ENCODE data around the gene PITPNC1. TPM values are rescaled to one million over a fixed set of nuclear protein-coding genes. Genes with fewer than 3 reads are reported as not detected.
"Not testable (repeated sequence)": the region's sequence is repeated elsewhere in the genome, so short reads cannot be mapped to it uniquely, and the experiment has no call there.

The PITPNC1 gene
- total RNA-seq, 1 donor from 2014 or later = 13.0 TPM

DNA sequence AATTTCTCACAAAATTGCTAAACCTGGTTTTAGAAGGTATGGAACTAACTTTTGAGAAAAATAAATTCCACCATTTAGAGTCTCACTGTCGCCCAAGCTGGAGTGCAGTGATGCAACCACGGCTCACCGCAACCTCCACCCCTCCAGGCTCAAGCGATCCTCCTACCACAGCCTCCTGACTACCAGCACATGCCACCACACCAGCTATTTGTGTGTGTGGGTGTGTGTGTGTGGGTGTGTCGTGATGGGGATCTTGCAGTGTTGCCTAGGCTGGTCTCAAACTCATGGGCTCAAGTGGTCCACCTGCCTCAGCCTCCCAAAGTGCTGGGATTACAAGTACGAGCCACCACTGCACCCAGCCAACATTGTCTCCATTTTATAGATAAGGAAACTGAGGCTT, 269.4 kb downstream of the PITPNC1 start:
- no peaks in the 10 kb centered on the region for H3K36me3 ChIP-seq (ENCODE audit: control insufficient read depth, insufficient read depth, low read length)
- no peak for TF ChIP-seq CTCF (IDR thresholded peaks at IDR 0.05; ENCODE audit: insufficient read depth, low read length, poor library complexity, severe bottlenecking)
- H3K4me3 ChIP-seq (ENCODE audit: low read depth, low read length) = no peak overlapping the region
- no peak for DNase-seq (ENCODE audit: low read depth)
- H3K27me3 ChIP-seq (ENCODE audit: control insufficient read depth, insufficient read depth, low read length) = no peaks in the 10 kb centered on the region

- Histone ChIP-seq H3K36me3 (ENCODE audit: control insufficient read depth, insufficient read depth, low read length) (no peaks in the 10 kb centered on the region), H3K4me3 (ENCODE audit: low read depth, low read length) (no peak overlapping the region), H3K27me3 (ENCODE audit: control insufficient read depth, insufficient read depth, low read length) (no peaks in the 10 kb centered on the region)
- DNase-seq (ENCODE audit: low read depth) = no peak
- no peak for TF ChIP-seq CTCF (IDR thresholded peaks at IDR 0.05; ENCODE audit: insufficient read depth, low read length, poor library complexity, severe bottlenecking)
These were observed 270.4 kb downstream of the PITPNC1 start for GRCh38 chr17:67647482-67647881.

GRCh38 chr17:67648032-67648905, 271.2 kb downstream of the PITPNC1 start:
- no peaks in the 10 kb centered on the region for H3K27me3 ChIP-seq (ENCODE audit: control insufficient read depth, insufficient read depth, low read length)
- no peak overlapping the region for H3K4me3 ChIP-seq (ENCODE audit: low read depth, low read length)
- no peak for DNase-seq (ENCODE audit: low read depth)
- no peak for TF ChIP-seq CTCF (IDR thresholded peaks at IDR 0.05; ENCODE audit: insufficient read depth, low read length, poor library complexity, severe bottlenecking)
- no peaks in the 10 kb centered on the region for H3K36me3 ChIP-seq (ENCODE audit: control insufficient read depth, insufficient read depth, low read length)

- not testable (repeated sequence) for H3K4me3 ChIP-seq (ENCODE audit: low read depth, low read length); DNase-seq (ENCODE audit: low read depth); H3K27me3 ChIP-seq (ENCODE audit: control insufficient read depth, insufficient read depth, low read length); H3K36me3 ChIP-seq (ENCODE audit: control insufficient read depth, insufficient read depth, low read length)
These were observed 271.8 kb downstream of the PITPNC1 start for GRCh38 chr17:67648906-67649295.

DNA sequence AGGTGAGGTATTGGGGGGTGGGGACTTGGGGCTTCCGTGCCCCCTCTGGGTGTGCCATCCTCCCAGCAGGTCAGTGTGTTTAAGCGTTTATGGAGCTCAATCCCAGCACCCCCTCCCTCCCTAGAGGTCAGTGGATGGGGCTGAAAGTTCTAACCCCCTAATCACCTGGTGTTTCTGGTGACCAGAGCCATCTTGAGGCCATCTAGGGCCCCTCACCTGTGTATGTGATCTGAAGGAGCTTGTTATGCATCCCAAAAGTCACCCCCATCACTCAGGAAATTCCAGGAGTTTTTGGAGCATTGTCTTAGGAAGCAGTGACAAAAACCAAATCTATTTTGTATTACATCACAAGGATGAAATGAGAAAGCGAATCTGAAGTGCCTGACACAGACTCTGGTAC, 272.8 kb downstream of the PITPNC1 start:
- no peak for TF ChIP-seq CTCF (IDR thresholded peaks at IDR 0.05; ENCODE audit: insufficient read depth, low read length, poor library complexity, severe bottlenecking)
- H3K36me3 ChIP-seq (ENCODE audit: control insufficient read depth, insufficient read depth, low read length) = no peaks in the 10 kb centered on the region
- H3K27me3 ChIP-seq (ENCODE audit: control insufficient read depth, insufficient read depth, low read length) = no peaks in the 10 kb centered on the region
- DNase-seq (ENCODE audit: low read depth) = no peak
- H3K4me3 ChIP-seq (ENCODE audit: low read depth, low read length) = no peak overlapping the region

GRCh38 chr17:67651218-67651579, 274.1 kb downstream of the PITPNC1 start:
- DNase-seq (ENCODE audit: low read depth); H3K27me3 ChIP-seq (ENCODE audit: control insufficient read depth, insufficient read depth, low read length); H3K4me3 ChIP-seq (ENCODE audit: low read depth, low read length); H3K36me3 ChIP-seq (ENCODE audit: control insufficient read depth, insufficient read depth, low read length): not testable (repeated sequence)

GRCh38 chr17:67652433-67652832, 275.4 kb downstream of the PITPNC1 start:
- no peak for TF ChIP-seq CTCF (IDR thresholded peaks at IDR 0.05; ENCODE audit: insufficient read depth, low read length, poor library complexity, severe bottlenecking)
- no peak for DNase-seq (ENCODE audit: low read depth)
- Histone ChIP-seq H3K36me3 (ENCODE audit: control insufficient read depth, insufficient read depth, low read length) (no peaks in the 10 kb centered on the region), H3K4me3 (ENCODE audit: low read depth, low read length) (no peak overlapping the region), H3K27me3 (ENCODE audit: control insufficient read depth, insufficient read depth, low read length) (no peaks in the 10 kb centered on the region)

All from kidney epithelial cell (primary cell).